HG03439 (cell line): Measurements from ENCODE around the gene ZNF263.

Experiments
- ATAC-seq: cut with Tn5 transposase; IDR thresholded peaks from one replicate; pipeline ENCODE4 v1.9.1; 2021; ENCODE audit warnings: mild to moderate bottlenecking, moderate library complexity; ENCODE audit not compliant: unreplicated experiment

Gene ZNF263

DNA sequence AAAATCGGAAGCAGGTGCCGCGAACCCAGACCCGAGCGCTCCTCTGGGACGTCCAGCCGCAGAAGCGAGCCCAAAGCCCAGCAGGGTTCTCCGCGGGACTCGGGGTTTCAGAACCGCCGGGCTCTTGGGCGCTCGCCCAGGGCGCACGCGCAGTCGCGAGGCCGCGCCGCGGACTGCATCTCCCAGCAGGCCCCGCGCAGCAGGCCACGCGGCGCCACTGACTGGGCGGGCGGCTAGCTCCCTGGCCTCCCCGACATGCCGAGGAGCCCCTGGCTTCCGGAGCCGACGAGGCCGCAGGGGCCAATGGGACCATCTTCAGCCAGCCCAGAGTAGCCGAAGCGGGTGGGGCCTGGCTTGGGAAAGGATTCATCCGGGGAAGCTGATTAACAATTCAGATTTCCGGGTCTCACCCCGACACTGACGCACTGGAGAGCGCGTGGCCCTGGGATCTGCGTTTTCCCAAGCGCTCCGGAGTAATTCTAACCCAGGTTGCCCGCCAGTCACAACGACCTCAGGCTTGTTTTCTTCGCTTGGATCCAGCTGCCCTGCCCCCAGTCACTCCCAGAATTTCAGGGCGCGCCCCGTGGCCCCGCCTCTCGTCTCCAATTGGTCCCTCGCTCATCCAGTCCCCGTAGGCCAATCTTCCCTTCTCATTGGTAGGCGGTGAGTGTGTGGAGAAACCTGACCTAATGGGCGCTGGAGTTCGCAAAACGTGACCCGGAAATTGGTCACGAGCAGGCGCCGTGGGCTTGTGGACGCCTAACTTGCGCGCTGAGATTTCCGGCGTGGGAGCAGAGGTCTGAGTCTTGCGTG lies at the start of gene ZNF263:
ZNF263 (plus strand) TSS at position 762 of the 813 bp plus-strand sequence. CDS start 328 bp downstream, outside the sequence.
- peak; percentile 77 for ATAC-seq

DNA sequence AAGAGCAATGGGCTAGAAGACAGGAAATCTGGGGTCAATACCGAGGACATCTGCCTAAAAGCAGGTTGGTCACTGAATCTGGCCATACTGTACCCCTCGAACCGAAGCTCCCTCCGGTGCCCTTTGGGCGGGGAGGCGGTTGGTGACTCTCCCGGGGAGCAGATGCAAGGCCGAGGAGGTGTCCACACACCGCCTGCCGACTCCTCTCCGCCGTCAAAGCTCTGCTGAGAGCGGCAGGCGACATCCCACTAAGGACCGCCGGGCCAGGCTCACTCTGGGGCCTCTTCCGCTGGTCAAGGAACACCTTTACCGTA lies 48.8 kb upstream of the ZNF263 start:
- ATAC-seq: peak; percentile 15

DNA sequence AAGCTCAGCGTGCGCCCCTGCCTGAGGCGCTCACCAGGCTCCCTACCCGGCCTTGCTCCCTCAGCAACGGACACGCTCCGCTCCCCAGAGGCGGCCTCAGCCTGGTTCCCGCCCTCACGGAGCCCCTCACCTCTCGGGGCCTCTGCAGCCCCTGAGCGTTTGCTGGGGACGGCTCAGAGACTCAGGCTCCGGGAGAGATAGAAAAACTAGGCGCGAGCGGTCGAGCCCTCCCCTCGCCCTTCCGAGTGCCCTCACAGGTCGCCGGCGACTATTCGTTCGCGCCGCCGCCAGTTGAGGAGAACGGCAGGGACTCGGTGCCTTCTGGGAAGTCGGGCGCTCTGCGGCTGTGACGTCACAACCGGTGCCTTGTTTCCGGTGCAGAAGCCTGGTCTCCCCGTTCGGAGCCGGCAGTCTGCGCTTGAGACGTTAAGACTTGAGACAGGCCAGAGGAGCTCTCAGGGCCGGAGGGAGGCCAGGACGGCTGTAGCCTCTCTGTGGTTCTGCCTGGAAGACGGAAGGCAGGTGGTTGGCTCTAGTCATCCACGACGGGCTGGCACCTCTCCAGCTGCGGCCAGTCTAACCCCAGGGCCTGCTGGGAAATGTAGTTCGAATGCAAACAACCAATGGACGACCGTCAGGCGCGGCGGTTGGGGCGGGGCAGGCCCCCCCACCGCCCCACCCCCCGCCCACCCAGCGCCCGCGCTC lies 48.3 kb upstream of the ZNF263 start, which contains the start of gene ZNF200:
ZNF200 (minus strand) TSS at position 302 of the 705 bp plus-strand sequence. CDS start 1,403 bp downstream, outside the sequence.
- ATAC-seq: peak; percentile 87

DNA sequence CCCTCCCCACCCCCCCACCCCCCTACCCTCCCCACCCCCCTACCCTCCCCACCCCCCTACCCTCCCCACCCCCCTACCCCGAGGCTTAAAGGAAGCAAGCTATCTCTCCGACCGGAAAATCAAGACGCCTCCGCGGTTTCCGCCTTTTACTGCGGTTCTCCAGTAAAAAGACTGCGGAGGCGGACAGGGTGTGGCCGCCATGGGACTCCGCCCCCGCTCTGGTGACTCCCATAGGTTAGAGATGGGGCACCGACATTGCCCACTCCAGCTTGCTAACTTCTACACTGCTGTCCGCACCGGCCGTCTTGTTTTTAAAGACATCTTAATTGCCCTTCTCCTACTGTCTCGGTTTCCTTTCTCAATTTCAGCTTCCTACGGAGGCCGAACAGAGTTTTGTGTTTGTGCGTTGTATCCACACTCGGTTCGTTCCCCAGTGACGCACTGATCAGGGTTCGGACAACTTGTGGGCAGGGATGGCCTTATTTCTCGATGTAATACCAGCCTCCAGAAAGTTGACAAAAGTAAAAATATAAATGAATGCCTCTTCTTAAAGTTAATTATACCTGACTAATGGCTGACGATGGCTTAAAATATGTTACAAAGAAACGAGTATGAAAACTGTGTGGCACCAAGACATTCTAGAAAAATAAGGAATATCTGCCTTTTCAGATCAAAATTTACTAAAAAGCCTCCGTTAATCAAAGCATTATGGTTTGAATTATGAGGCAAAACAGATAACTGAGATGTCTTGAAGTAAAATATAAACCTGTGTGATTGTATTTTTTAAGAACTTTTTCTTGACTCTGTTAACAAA lies 47.2 kb upstream of the ZNF263 start:
- ATAC-seq: no peak

DNA sequence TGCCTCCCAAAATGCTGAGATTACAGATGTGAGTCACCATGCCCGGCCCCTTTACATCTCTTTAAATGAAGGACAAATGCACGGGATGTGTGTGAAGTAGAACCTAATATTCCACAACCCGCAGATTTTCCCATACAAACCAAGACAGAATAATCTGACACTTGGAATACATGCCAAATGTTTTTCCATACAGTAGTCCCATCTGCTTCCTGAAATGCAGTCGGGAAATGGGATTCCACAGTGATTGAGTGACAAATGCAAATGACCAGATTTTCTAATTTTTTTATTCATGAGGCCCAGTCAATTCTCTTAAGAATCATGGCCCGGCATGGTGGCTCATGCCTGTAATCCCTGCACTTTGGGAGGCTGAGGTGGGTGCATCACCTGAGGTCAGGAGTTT lies 41.5 kb upstream of the ZNF263 start:
- no peak for ATAC-seq

DNA sequence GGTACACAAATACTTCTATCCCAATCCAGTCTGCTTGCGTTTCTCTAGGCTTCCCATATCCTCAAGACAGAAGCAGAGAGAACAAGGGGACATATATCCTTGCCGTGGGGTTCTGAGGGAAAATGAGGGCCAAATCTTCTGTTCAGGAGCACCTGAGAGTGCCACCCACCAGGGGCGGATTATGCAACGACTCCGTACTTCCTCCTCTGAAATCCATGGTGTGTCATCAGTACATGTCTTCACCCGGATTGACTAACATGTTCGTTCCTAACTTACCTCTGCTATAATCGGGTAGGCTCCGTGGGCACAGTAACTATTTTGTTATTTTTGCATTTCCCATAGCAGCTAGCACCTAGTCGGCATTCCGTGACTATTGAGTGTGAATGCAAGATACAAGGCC lies 40.6 kb upstream of the ZNF263 start:
- no peak for ATAC-seq

DNA sequence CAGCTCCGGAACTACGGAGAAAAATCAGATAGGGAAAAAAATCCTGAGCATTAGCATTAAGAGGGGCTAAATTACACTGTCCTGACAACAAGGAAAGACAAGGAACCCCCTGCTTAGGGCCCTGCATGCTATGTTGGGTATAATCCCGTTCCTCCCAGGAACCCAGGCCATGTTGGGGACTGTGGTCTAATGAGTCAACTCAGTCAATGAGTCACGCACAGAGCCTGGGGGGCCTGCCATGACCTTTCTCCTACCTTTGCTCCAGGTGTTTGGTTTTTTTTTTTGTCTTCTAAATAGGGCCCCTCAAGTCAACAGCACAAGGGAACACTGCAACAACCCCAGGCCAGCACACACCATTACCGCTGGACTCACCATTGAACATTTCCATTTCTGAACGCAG lies 39.4 kb upstream of the ZNF263 start:
- ATAC-seq: no peak

DNA sequence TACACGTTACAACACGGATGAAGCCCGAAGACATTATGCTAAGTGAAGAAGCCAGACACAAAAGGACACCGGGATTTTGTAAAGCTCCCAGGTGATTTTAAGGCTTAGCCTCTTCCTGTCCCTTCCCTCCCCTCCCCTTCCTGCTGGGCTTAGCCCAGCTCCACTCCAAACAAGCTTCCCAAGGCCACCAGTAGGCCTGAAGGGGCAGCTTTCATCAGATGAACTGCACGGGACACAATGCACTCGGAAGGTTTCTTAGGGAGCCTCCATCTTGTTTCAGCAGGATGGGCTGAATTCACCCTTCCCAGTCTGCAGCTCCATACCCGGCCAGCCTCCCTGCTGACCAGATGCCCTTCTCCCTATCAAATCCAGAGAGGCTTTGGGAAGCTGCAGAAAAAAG lies 37.3 kb upstream of the ZNF263 start:
- no peak for ATAC-seq

DNA sequence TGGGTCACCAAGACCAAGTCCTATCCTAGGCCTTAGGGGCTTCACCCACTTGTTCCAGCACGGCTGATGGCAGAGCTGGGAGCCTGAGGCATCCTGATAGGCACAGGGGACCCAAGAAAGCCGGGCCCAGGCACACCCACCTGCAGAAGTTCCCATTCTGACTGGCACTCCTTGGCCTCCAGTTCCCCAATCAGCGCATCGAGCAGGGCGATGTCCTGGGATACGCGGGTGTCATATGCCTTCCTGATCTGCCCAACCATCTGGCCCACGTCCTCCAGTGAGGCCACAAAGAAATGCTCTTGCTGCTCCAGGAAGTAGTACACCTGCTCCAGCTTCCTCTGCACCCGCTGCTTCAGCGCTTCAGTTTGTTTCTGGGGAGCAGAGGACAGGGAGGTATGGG lies 36.4 kb upstream of the ZNF263 start:
- ATAC-seq: no peak

DNA sequence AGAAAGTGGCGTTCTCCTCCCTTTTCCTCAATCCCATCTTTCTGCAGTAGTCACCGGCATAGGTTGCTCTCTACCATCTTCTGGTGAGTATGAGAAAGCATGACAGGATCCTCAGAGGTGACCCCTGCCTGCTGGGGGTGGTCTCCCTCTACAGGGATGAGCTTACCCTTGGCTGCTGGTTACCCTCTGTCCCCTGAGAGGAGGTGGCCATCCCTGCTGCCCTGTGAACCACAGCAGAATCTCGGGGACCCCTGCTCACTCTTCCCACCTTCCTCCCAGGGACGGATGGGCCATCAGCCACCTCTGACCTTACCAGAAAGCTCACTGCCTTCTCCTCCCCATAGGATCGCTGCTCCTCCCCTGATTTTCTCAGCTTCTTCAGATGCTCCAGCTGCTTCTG lies 34.7 kb upstream of the ZNF263 start:
- no peak for ATAC-seq

DNA sequence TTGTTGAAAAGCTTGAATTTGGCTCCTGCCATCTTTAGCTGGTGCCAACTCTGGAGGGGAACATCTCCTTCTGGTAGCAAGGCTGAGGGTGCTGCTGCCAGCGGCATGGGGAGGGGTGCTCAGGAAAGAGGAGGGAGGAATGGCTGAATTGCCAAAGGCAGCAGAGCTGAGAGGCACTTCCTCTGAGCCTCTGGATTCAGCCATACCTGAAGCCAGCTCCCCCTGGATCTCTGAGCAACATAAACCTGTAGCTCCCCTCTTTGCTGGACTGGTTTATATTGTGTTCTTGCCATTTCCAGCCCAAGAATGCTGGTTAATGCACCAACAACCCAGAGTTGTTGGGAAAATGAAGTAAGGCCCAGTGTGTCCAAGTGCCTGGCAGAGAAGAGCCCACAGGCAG lies 34.3 kb upstream of the ZNF263 start:
- no peak for ATAC-seq

DNA sequence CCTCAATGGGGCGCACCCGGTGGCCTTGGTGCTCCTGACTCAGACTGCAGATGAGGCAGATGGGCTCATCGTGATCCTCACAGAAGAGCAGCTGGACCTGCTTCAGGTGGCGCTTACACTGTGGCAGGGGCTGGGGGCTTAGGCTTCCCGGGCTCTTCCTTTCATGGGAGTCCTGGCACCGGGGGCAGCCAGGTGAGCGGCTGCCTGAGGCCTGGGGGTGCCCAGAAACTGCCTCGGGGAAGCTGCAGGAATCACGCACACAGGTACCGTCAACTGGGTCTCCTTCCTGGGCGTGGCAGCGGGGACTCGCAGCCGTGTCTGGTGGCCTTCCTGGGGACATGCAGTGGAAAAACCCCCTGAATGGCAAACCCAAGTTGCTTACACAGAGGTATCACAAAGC lies 33.8 kb upstream of the ZNF263 start:
- ATAC-seq: no peak

DNA sequence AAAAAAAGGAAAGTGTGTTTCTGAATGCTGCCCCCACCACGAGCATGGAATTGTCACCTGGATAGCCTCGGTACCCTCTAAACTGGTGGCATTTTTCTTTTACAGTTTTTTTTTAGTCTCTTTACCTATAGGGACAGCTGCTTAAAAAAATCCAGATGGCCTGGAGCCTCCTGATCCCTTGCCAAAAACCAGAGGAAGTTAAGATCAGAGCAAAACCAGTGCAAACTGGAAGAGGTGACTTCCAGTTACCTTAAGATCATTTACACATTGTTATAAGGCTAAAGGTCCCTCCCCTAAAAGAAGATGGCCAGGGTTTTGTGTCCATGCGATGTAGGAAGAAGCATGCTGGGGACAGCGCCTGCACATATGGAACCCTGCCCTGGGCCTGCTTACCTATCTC lies 30.3 kb upstream of the ZNF263 start:
- ATAC-seq: no peak

DNA sequence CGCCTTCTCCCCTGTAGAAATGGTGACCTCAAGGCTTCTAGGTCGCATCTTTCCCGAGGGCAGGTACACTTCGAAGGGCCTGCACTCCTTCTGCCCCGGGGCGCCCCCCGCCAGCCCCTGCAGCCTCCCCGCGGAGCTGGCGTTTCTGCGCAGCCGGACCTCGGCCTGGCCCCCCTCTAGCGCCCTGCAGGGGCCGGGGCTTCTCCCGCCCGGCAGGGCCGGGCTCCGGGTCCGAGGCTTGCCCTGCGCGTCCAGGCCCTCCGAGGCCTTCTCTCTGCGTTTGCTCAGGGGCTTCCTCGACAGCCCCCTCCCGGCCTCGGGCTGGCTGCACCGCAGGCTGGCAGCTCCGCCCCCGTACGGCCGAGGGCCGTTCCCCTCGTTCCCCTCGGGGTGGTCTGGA lies 29.0 kb upstream of the ZNF263 start:
- no peak for ATAC-seq

DNA sequence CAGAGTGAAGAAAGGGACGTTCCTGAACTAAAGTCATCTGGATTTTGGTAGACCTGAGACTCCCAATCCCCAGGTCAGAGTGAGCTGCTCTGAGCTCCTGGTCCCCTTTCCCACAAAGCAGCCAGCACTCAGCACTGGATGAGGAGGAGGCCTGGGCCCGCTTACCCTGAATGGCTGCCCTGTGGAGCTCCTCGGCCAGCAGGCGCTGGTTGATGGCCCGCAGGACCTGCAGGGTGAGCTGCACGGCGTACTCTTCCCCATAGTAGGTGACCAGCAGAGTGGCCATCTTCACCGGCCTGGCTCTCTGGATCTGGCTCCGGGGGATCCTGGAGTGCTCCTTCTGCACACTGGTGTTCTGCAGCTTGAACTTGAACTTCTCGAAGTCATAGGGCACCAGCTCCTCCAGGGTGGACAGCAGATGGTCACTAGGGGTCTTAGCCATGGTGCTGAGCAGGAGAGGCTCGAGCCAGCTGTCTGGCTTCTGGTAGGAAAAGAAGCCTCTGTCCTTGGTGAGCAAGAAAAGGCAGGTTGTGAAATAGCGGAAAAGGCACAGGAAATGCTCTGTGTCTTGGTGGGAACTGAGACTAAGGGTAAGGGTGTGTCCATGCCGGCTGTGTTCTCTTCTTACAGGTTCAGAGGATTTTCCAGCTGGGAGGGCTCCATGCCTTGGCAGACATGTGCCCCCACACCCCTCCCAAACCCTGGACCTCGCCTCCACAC lies 27.0 kb upstream of the ZNF263 start, which contains the start of gene MEFV:
MEFV (minus strand) TSS at position 488 of the 720 bp plus-strand sequence; CDS start at position 442, 46 bp downstream.
- no peak for ATAC-seq

DNA sequence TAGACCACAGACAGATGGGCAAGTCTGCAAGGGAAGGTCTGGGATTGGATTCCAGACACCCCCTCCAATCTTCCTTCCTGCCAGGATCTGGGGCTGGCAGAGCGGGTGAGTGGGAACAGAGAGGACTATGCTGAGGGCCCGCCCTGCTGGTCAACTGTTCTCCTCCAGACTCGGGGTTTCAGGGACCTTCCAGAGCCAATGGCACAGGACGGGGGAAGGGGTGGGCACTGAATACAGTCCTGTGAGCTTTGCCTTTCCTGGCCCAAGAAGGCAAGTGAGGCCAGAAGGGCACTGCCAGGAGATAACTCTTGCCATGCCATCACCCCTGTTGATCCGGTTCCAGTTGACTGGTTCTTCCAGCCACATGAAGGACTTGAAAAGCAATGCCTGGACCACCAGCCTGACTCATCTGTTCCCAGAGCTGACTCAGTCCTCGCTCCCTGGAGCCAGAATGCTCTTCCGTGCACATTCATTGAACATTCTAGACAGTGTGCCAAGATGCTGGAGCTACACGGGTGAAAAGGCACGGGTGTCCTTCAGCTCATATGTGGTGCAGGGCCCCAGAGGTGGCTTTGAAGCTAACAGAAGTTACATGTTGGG lies 26.3 kb upstream of the ZNF263 start:
- no peak for ATAC-seq

DNA sequence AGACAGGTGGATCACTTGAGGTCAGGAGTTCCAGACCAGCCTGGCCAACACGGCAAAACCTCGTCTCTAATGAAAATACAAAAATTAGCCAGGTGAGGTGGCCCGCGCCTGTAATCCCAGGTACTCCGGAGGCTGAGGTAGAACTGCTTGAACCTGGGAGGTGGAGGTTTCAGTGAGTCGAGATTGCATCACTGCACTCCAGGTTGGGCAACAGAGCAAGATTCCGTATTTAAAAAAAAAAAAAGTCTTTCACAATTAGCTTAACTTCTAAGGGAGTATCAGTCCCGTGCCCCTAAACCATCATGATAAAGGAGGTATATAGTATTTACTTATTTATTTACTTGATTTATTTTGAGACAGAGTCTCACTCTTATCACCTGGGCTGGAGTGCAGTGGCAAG lies 23.5 kb upstream of the ZNF263 start:
- no peak for ATAC-seq

DNA sequence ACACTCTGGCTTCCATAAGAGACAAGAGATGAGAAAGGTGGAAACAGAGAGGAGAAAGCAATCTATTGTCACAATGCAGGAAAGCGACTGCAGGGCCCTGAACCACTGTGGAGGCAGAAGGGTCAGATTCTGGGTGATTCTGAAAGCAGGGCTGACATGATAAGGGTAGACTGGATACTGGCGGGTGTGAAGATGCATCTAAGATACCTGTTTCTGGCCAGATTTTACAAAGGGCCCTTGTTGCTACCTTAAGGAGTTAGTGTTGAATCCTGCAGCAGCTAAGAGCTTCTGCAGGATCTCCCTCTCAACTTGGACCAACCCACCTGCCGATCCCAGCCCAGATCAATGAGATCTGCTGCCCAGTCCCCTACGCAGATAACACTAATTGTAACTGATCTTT lies 20.8 kb upstream of the ZNF263 start:
- ATAC-seq: no peak

DNA sequence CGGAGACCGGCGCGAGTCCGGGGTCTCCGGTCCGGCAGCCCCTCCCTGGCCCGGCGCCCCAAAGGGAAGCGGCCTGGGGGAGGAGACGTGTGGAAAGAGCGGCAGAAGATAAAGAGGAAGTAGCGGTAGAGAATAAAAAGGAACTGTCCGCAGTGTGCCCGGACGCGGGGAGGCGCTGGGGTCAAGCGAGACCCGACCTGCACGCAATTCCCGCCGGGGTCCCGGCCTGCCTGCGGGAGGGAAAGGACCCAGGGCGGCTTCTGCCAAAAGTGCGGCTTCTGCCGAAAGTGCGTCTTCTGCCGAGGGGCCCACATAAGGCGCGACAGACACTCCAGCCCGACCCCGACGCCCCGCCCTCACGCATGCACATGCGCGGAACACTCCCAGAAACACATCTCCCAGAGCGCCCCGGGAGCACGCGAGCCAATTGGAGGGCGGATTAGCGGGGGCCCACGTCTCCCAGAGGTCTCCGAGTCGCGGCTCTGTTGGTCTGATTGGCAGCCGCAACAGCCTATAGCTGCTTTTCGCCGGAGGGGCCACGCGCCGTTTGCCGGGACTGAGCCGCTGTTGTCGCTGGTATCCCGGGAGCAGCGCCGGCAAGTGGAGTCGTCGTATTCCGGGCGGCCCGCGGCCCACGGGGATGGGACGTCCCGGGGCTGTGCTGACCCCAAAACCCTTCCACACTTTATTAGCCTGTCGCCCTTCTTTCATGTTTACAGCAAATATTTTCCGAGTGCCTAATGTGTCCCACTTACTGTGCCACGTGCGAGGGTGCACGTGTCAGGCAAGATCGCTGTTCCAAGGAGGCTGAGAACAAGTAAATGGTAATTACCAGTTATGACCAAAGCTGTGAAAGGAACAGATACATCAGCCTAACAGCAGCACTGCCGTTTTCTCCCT lies 18.9 kb upstream of the ZNF263 start:
- ATAC-seq: peak; percentile 83
